Caco-2 (cell line): ENCODE data around the gene DNAH8. TPM values are rescaled to one million over a fixed set of nuclear protein-coding genes. Genes with fewer than 3 reads are reported as not detected.

Experiments used
- BruUV-seq: library from RNA; stranded (reverse); fragments of 400-500 nt; replicated peaks from 2 replicates; lab custom pipeline; 2021; lab: Mats Ljungman, UMichigan
- CTCF ChIA-PET: fragments of 300-600 bp; sonication (Branson Sonifier 250); formaldehyde crosslinking; loops from one replicate; lab custom pipeline; 2022; ENCODE audit warnings: antibody characterized with exemption; lab: Charles Lee
- POLR2A ChIA-PET: fragments of 300-600 bp; sonication (Branson Sonifier 250); formaldehyde crosslinking; loops from one replicate; lab custom pipeline; 2022; ENCODE audit warnings: antibody characterized with exemption; lab: Charles Lee
- DNase-seq, 2 experiments: peaks; one replicate each; pipeline versions ENCODE4 v3.0.0 to v3.0.0-alpha.2; 2020 to 2022
- H3K27me3 ChIP-seq: replicated peaks from 2 replicates; pipeline ENCODE4 v1.6.0; 2011; ENCODE audit warnings: low read length; ENCODE audit not compliant: control insufficient read depth, insufficient read depth
- H3K36me3 ChIP-seq: 2 replicates; pipeline ENCODE4 v1.5.1; 2011; ENCODE audit warnings: low read length; ENCODE audit not compliant: control insufficient read depth, insufficient read depth
- H3K4me1 ChIP-seq: fragments of 250-450 bp; sonication (Bioruptor Pico); 2 replicates; pipeline ENCODE4 v1.5.1; 2020; ENCODE audit warnings: mild to moderate bottlenecking
- H3K4me3 ChIP-seq: 2 replicates; pipeline ENCODE4 v1.5.1; 2011; ENCODE audit warnings: low read depth, mild to moderate bottlenecking, control low read depth, low read length
- H3K9me3 ChIP-seq: fragments of 250-450 bp; sonication (Bioruptor Pico); 2 replicates; pipeline ENCODE4 v1.5.1; 2020; ENCODE audit warnings: mild to moderate bottlenecking, moderate library complexity
- H3K27ac Mint-ChIP-seq: one replicate; pipeline ENCODE4 v1.8.0; 2022; ENCODE audit warnings: mixed read lengths; ENCODE audit not compliant: unreplicated experiment
- H3K27me3 Mint-ChIP-seq: one replicate; pipeline ENCODE4 v1.8.0; 2022; ENCODE audit warnings: mixed read lengths; ENCODE audit not compliant: insufficient read depth, unreplicated experiment
- H3K36me3 Mint-ChIP-seq: one replicate; pipeline ENCODE4 v1.8.0; 2022; ENCODE audit warnings: mild to moderate bottlenecking, mixed read lengths; ENCODE audit not compliant: insufficient read depth, unreplicated experiment
- H3K4me1 Mint-ChIP-seq: one replicate; pipeline ENCODE4 v1.8.0; 2022; ENCODE audit warnings: low read depth, mixed read lengths; ENCODE audit not compliant: unreplicated experiment
- H3K4me3 Mint-ChIP-seq: one replicate; pipeline ENCODE4 v1.8.0; 2022; ENCODE audit warnings: mild to moderate bottlenecking, moderate library complexity, mixed read lengths; ENCODE audit not compliant: unreplicated experiment
- H3K9me3 Mint-ChIP-seq: one replicate; pipeline ENCODE4 v1.8.0; 2022; ENCODE audit warnings: mixed read lengths; ENCODE audit not compliant: unreplicated experiment
- CTCF ChIP-seq, 2 experiments: fragments of 200-600 bp in 1 of 2; IDR thresholded peaks; 1 replicate in 1 of 2; 2 replicates in 1 of 2; pipeline versions ENCODE4 v1.5.1 to v1.8.0; 2011 to 2022; ENCODE audit warnings: antibody characterized with exemption in 1 of 2, control low read depth in 1 of 2, inconsistent platforms in 1 of 2, low read depth in 1 of 2, low read length in 1 of 2, mild to moderate bottlenecking in 1 of 2, moderate library complexity in 1 of 2; ENCODE audit not compliant: insufficient read depth in 1 of 2, severe bottlenecking in 1 of 2, unreplicated experiment in 1 of 2
- intact Hi-C: fragments of 100-400 bp; cut with micrococcal nuclease; formaldehyde crosslinking; loops from one replicate; pipeline ENCODE4 v1.10.0; 2022; ENCODE audit not compliant: unreplicated experiment
- total RNA-seq: library from RNA; stranded (reverse); gene quantifications from 2 replicates; pipeline ENCODE4 v1.2.3, GENCODE V29; 2022

DNAH8 gene
- total RNA-seq, 1 experiment from 2014 or later, result not detected

GRCh38 chr6:39065561-39065960 lies 350.4 kb downstream of the DNAH8 start:
- Mint-ChIP-seq H3K27ac (peak overlapping the region; percentile 89), H3K4me1 (peaks cover 33% of the 10 kb centered on the region), H3K27me3 (no peaks in the 10 kb centered on the region), H3K4me3 (no peak overlapping the region), H3K36me3 (no peaks in the 10 kb centered on the region), H3K9me3 (no peaks in the 10 kb centered on the region)
- ChIA-PET POLR2A (no interaction called here), CTCF (no interaction called here)
- Histone ChIP-seq H3K27me3 (no peaks in the 10 kb centered on the region), H3K4me1 (peaks cover 43% of the 10 kb centered on the region), H3K4me3 (no peak overlapping the region), H3K9me3 (no peaks in the 10 kb centered on the region), H3K36me3 (no peaks in the 10 kb centered on the region)
- DNase-seq, result no peak
- no TSS peak for BruUV-seq
- TF ChIP-seq CTCF (IDR thresholded peaks at IDR 0.05; ENCODE audit: insufficient read depth in 1 of 2, low read depth in 1 of 2, low read length in 1 of 2, severe bottlenecking in 1 of 2, unreplicated experiment in 1 of 2), result no peak
- intact Hi-C loops, result no loop called here

GRCh38 chr6:39068391-39068790 lies 353.3 kb downstream of the DNAH8 start:
- CTCF ChIA-PET, result no interaction called here
- Mint-ChIP-seq H3K4me3 (no peak overlapping the region), H3K9me3 (no peaks in the 10 kb centered on the region), H3K4me1 (peaks cover 20% of the 10 kb centered on the region), H3K27ac (no peak overlapping the region), H3K27me3 (no peaks in the 10 kb centered on the region), H3K36me3 (no peaks in the 10 kb centered on the region)
- peaks cover 17% of the 10 kb centered on the region for H3K4me1 ChIP-seq
- H3K4me3 ChIP-seq, result no peak overlapping the region
- no peak for TF ChIP-seq CTCF (IDR thresholded peaks at IDR 0.05; ENCODE audit: insufficient read depth in 1 of 2, low read depth in 1 of 2, low read length in 1 of 2, severe bottlenecking in 1 of 2, unreplicated experiment in 1 of 2)
- no TSS peak for BruUV-seq
- H3K27me3 ChIP-seq, result no peaks in the 10 kb centered on the region
- no peaks in the 10 kb centered on the region for H3K9me3 ChIP-seq
- DNase-seq, result no peak
- no peaks in the 10 kb centered on the region for H3K36me3 ChIP-seq
- POLR2A ChIA-PET, result no interaction called here
- intact Hi-C loops, result no loop called here

- H3K4me3 ChIP-seq, result no peak overlapping the region
- no TSS peak for BruUV-seq
- no peak for DNase-seq
- H3K9me3 Mint-ChIP-seq, result no peaks in the 10 kb centered on the region
- no peaks in the 10 kb centered on the region for H3K36me3 Mint-ChIP-seq
- no peaks in the 10 kb centered on the region for H3K36me3 ChIP-seq
- H3K9me3 ChIP-seq, result no peaks in the 10 kb centered on the region
- no peaks in the 10 kb centered on the region for H3K27me3 Mint-ChIP-seq
- H3K4me1 ChIP-seq, result no peaks in the 10 kb centered on the region
- intact Hi-C loops, result no loop called here
- no peaks in the 10 kb centered on the region for H3K27me3 ChIP-seq
- POLR2A ChIA-PET, result no interaction called here
- no peaks in the 10 kb centered on the region for H3K4me1 Mint-ChIP-seq
- no peak overlapping the region for H3K27ac Mint-ChIP-seq
- CTCF ChIA-PET, result no interaction called here
- no peak overlapping the region for H3K4me3 Mint-ChIP-seq
- TF ChIP-seq CTCF (IDR thresholded peaks at IDR 0.05; ENCODE audit: insufficient read depth in 1 of 2, low read depth in 1 of 2, low read length in 1 of 2, severe bottlenecking in 1 of 2, unreplicated experiment in 1 of 2), result no peak
Measured at GRCh38 chr6:39072830-39073229, 357.7 kb downstream of the DNAH8 start.
